DND-41 (cell line): Measurements from ENCODE around the gene ELP6.

Experiments used
- EZH2 ChIP-seq: IDR thresholded peaks from 3 replicates; pipeline ENCODE4 v1.6.1; 2012; ENCODE audit warnings: borderline replicate concordance, low read depth, mild to moderate bottlenecking, moderate library complexity, low read length, inconsistent platforms; ENCODE audit not compliant: severe bottlenecking
- TF ChIP-seq, protein P1 (sequence below): IDR thresholded peaks from 2 replicates; pipeline ENCODE4 v1.5.1; 2012; ENCODE audit warnings: borderline replicate concordance, low read length, moderate library complexity, mild to moderate bottlenecking; ENCODE audit not compliant: poor library complexity, severe bottlenecking; ENCODE audit errors: extremely low read depth

DNA sequence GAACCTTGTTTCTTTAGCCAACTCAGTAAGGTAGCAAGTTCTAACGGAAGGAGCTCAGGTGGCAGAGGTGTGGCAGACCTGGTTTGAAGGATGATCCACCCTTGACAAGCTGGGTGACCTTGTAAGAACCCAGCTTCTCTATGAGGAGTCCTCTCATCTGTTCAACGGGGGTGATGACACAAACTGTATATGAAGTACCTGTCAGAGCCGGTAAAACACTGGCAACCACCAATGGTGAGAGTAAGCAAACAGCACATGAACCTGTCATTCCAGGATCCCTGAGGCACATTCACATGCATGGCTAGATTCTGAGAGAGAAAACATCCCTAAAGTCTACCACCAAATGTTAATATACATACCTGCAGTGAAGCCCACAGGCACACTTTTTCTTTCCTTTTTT, 40.1 kb downstream of the ELP6 start:
- TF ChIP-seq, protein P1, sequence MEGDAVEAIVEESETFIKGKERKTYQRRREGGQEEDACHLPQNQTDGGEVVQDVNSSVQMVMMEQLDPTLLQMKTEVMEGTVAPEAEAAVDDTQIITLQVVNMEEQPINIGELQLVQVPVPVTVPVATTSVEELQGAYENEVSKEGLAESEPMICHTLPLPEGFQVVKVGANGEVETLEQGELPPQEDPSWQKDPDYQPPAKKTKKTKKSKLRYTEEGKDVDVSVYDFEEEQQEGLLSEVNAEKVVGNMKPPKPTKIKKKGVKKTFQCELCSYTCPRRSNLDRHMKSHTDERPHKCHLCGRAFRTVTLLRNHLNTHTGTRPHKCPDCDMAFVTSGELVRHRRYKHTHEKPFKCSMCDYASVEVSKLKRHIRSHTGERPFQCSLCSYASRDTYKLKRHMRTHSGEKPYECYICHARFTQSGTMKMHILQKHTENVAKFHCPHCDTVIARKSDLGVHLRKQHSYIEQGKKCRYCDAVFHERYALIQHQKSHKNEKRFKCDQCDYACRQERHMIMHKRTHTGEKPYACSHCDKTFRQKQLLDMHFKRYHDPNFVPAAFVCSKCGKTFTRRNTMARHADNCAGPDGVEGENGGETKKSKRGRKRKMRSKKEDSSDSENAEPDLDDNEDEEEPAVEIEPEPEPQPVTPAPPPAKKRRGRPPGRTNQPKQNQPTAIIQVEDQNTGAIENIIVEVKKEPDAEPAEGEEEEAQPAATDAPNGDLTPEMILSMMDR: no peak
- no peak for TF ChIP-seq EZH2
